Measurements from ENCODE around the gene UVSSA.

- TF ChIP-seq CTCF (IDR thresholded peaks at IDR 0.05) = no peak
- TF ChIP-seq POLR2A (IDR thresholded peaks at IDR 0.05) = no peak
- no peak for TF ChIP-seq POLR2AphosphoS5 (IDR thresholded peaks at IDR 0.05)
- no peak for TF ChIP-seq EP300 (IDR thresholded peaks at IDR 0.05)
Observed at GRCh38 chr4:1315836-1316536, 31.0 kb upstream of the UVSSA start.

Data from sigmoid colon (tissue), 4 donors.